ENCODE results near the gene OR2S2. TPM values are rescaled to one million over a fixed set of nuclear protein-coding genes. Genes with fewer than 3 reads are reported as not detected.

OR2S2 gene
- total RNA-seq, 1 donor from 2014 or later, result not detected

DNA sequence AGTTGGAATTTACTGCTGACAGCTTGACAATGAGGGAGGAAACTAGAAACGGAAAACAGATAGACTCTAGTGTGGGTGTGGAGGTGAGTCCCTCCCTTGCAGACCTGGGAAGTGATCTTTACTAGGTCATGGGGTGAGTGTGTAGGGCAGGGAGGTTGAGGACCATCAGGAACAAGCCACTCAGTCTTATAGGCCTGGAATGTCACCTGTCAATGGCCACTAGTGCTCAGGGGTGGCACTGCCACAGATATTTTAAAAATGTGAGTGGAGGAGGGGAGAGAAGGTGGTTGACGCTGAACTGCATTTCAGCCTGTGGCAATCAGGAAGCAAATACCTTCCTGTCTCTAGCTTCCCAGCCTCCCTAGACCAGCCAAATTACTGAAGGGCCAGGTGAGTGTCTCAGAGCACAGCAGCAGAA is 9.0 kb downstream of the OR2S2 start:
- TF ChIP-seq, protein P1, sequence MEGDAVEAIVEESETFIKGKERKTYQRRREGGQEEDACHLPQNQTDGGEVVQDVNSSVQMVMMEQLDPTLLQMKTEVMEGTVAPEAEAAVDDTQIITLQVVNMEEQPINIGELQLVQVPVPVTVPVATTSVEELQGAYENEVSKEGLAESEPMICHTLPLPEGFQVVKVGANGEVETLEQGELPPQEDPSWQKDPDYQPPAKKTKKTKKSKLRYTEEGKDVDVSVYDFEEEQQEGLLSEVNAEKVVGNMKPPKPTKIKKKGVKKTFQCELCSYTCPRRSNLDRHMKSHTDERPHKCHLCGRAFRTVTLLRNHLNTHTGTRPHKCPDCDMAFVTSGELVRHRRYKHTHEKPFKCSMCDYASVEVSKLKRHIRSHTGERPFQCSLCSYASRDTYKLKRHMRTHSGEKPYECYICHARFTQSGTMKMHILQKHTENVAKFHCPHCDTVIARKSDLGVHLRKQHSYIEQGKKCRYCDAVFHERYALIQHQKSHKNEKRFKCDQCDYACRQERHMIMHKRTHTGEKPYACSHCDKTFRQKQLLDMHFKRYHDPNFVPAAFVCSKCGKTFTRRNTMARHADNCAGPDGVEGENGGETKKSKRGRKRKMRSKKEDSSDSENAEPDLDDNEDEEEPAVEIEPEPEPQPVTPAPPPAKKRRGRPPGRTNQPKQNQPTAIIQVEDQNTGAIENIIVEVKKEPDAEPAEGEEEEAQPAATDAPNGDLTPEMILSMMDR (IDR thresholded peaks at IDR 0.05), result no peak
- H3K36me3 ChIP-seq, result no peaks in the 10 kb centered on the region
- no peak overlapping the region for H3K4me3 ChIP-seq
- H3K4me1 ChIP-seq, result peaks cover 5 to 21% of the 10 kb centered on the region in 2 donors
- H3K27ac ChIP-seq, result no peak overlapping the region
- intact Hi-C loops (cut with DNase I), result loop anchor here (5.0 to 10.0 kb wide), 2 partner anchors 157 to 304 kb away; partner anchors contain the start of gene NPR2
- no peak for DNase-seq (ENCODE audit: low spot score in 2 of 2)
- H3K27me3 ChIP-seq, result no peaks in the 10 kb centered on the region
- no peaks in the 10 kb centered on the region for H3K9me3 ChIP-seq

DNA sequence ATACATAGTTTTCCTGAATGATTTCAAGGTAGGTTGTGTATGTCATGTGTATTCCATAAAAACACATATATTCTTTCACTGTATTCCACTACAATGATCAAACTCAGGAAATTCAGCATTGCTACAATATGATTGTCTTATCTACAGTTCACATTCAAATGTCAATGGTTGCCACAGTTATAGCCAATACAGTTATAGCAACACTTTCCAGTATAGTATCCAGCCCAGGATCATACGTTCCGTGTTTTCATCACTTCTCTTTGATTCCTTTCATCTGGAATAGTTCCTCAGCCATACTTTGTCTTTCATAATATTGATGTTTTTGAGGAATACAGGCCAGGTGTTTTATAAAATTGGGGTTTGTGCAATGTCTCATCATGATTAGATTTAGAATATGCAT is 9.5 kb downstream of the OR2S2 start:
- no peaks in the 10 kb centered on the region for H3K9me3 ChIP-seq
- no peak overlapping the region for H3K4me3 ChIP-seq
- no peak for DNase-seq (ENCODE audit: low spot score in 2 of 2)
- no peaks in the 10 kb centered on the region for H3K36me3 ChIP-seq
- intact Hi-C loops (cut with DNase I), result loop anchor here (5.0 to 10.0 kb wide), 2 partner anchors 156 to 304 kb away; partner anchors contain the start of gene NPR2
- H3K27ac ChIP-seq, result no peak overlapping the region
- TF ChIP-seq, protein P1 (IDR thresholded peaks at IDR 0.05), result no peak
- no peaks in the 10 kb centered on the region for H3K27me3 ChIP-seq
- H3K4me1 ChIP-seq, result peaks cover 5 to 21% of the 10 kb centered on the region in 2 donors

DNA sequence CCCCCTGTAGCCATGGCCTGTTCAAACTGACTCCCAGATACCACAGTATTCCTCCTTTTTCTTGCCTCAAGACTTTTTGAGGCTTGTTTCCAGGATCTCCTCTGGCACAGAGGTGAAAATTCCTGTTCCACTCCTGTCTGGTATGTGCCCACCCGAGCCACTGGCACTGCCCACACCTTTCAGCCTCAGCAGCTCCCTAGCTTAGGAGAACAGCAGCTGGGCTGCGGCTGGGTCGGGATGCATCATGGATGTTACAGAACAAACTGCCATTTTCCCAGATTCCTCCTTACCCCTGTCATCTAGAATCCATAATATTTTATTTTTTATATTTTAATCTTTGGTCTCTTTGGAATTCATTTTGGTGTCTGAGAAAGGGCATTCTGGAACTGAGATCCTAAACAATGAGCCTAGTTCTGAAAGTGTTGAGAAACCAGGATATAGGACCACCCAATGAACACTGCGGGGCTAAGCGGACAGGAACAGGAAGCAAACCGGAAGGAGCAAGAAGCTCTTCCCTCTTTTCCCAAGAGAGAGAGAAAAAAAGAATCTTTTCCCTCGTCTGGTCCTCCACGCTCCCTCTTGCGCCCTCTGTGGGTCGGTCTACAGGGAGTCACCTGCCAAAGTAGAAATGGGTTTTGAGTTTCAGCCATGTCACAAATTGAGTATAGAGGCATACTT is 12.5 kb downstream of the OR2S2 start:
- TF ChIP-seq, protein P1 (IDR thresholded peaks at IDR 0.05), result peak; percentile 69 to 87 (median 85)
- no peaks in the 10 kb centered on the region for H3K27me3 ChIP-seq

DNA sequence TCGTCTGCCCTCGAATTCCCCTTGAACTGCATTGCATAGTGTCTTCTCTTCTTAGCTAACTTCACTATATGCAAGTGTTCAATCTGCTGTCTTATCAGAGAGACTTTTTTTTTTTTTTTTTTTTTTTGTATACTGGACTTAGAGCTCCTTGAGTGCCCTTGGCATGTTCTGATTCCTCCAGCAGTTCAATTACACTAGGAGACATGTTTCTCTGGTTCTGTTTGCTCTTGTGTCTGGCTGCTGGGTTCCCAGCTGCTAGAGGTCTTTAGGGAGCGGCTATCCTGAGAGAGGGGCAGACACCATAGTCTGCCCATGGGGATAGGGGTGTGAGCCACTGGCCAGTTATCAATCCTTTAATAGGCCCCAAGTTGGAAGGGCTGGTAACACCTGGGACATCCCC is 13.1 kb downstream of the OR2S2 start:
- TF ChIP-seq, protein P1 (IDR thresholded peaks at IDR 0.05), result no peak
- Histone ChIP-seq H3K27ac (peak overlapping the region; percentile 53 to 72), H3K36me3 (no peaks in the 10 kb centered on the region), H3K27me3 (no peaks in the 10 kb centered on the region), H3K9me3 (no peaks in the 10 kb centered on the region), H3K4me3 (no peak overlapping the region), H3K4me1 (peaks cover 5 to 21% of the 10 kb centered on the region in 2 donors)
- intact Hi-C loops (cut with DNase I), result loop anchor here (1.0 to 10.0 kb wide), 3 partner anchors 42 to 300 kb away; partner anchors contain the start of gene NPR2
- no peak for DNase-seq (ENCODE audit: low spot score in 2 of 2)

More for the DNA sequence above, 12.5 kb downstream of the OR2S2 start:
- intact Hi-C loops (cut with DNase I), result loop anchor here (1.0 to 10.0 kb wide), 3 partner anchors 42 to 301 kb away; partner anchors contain the start of gene NPR2
- H3K4me1 ChIP-seq, result peaks cover 5 to 21% of the 10 kb centered on the region in 2 donors
- peak overlapping the region in 1 of 2 donors; percentile 9 for H3K4me3 ChIP-seq
- peak overlapping the region; percentile 53 to 72 for H3K27ac ChIP-seq
- DNase-seq (ENCODE audit: low spot score in 2 of 2), result peak in 1 of 2 donors; percentile 87
- no peaks in the 10 kb centered on the region for H3K36me3 ChIP-seq
- no peaks in the 10 kb centered on the region for H3K9me3 ChIP-seq

DNA sequence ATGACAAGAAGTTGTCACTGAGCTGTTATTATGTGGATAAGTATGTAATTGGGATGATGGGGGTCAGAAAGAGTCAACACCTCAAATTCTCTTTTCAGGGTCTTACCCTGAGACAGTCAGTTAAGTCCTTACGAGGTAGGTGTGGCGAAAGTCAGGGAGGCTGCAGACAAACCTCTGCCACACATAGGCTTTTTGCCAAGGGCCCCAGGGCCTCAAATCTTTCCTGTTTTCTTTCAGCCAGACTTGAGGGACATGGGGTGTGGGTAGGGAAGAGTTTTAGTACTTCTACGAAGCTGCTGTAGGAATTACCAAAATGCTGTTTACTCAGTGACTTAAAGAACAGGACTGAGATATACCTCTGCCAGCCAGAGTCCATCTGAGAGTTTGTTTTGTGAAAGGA is 13.8 kb downstream of the OR2S2 start:
- Histone ChIP-seq H3K27me3 (no peaks in the 10 kb centered on the region), H3K4me3 (no peak overlapping the region), H3K36me3 (no peaks in the 10 kb centered on the region), H3K9me3 (no peaks in the 10 kb centered on the region), H3K4me1 (peaks cover 5 to 21% of the 10 kb centered on the region in 2 donors), H3K27ac (peak overlapping the region; percentile 53 to 72)
- no peak for DNase-seq (ENCODE audit: low spot score in 2 of 2)
- intact Hi-C loops (cut with DNase I), result loop anchor here (10.0 kb wide), 1 partner anchor 299 kb away; no protein-coding TSS in a partner anchor
- TF ChIP-seq, protein P1 (IDR thresholded peaks at IDR 0.05), result no peak

All from ascending aorta (tissue), 2 donors.